Measurements from ENCODE around the gene CHTF18. TPM values are rescaled to one million over a fixed set of nuclear protein-coding genes. Genes with fewer than 3 reads are reported as not detected.

The CHTF18 gene
- total and polyA plus RNA-seq, 2 experiments from 2014 or later: 9.7 to 18.1 TPM

GRCh38 chr16:764184-764750 lies 24.2 kb upstream of the CHTF18 start:
- Histone ChIP-seq H3K36me3 (replicated peaks; ENCODE audit: insufficient read depth, low read depth) (no peaks in the 10 kb centered on the region), H4K20me1 (ENCODE audit: insufficient read depth, poor library complexity, severe bottlenecking) (no peaks in the 10 kb centered on the region), H3K4me3 (no peak overlapping the region), H3K9me3 (ENCODE audit: low read depth) (no peaks in the 10 kb centered on the region), H3K27me3 (no peaks in the 10 kb centered on the region), H2AFZ (no peak overlapping the region), H3K4me1 (ENCODE audit: insufficient read depth) (peaks cover 7% of the 10 kb centered on the region), H3K27ac (no peak overlapping the region), H3K79me2 (no peaks in the 10 kb centered on the region), H3K9me2 (replicated peaks; ENCODE audit: insufficient read depth) (no peaks in the 10 kb centered on the region), H3K4me2 (no peak overlapping the region)
- no peak for DNase-seq (ENCODE audit: low spot score)
- no peak for TF ChIP-seq CTCF (IDR thresholded peaks at IDR 0.05; ENCODE audit: poor library complexity)
- no peak for TF ChIP-seq EZH2 (IDR thresholded peaks at IDR 0.05; ENCODE audit: borderline replicate concordance)
- no peak for TF ChIP-seq EZH2phosphoT487 (IDR thresholded peaks at IDR 0.05; ENCODE audit: low read depth, severe bottlenecking, unreplicated experiment)
- WGBS (ENCODE audit: low lambda C conversion rate, missing lambda C conversion rate): 91% methylated on average over 17 of the region's 20 CpGs

GRCh38 chr16:764848-765487 lies 23.5 kb upstream of the CHTF18 start:
- H3K79me2 ChIP-seq: no peaks in the 10 kb centered on the region
- H3K4me3 ChIP-seq: no peak overlapping the region
- no peak for TF ChIP-seq EZH2phosphoT487 (IDR thresholded peaks at IDR 0.05; ENCODE audit: low read depth, severe bottlenecking, unreplicated experiment)
- no peak for TF ChIP-seq EZH2 (IDR thresholded peaks at IDR 0.05; ENCODE audit: borderline replicate concordance)
- TF ChIP-seq CTCF (IDR thresholded peaks at IDR 0.05; ENCODE audit: poor library complexity): no peak
- no peak overlapping the region for H2AFZ ChIP-seq
- no peaks in the 10 kb centered on the region for H3K27me3 ChIP-seq
- H3K27ac ChIP-seq: no peak overlapping the region
- no peaks in the 10 kb centered on the region for H3K9me2 ChIP-seq (replicated peaks; ENCODE audit: insufficient read depth)
- H3K36me3 ChIP-seq (replicated peaks; ENCODE audit: insufficient read depth, low read depth): no peaks in the 10 kb centered on the region
- WGBS (ENCODE audit: low lambda C conversion rate, missing lambda C conversion rate): 92% methylated on average over 32 of the region's 38 CpGs
- DNase-seq (ENCODE audit: low spot score): no peak
- H3K4me2 ChIP-seq: no peak overlapping the region
- H4K20me1 ChIP-seq (ENCODE audit: insufficient read depth, poor library complexity, severe bottlenecking): no peaks in the 10 kb centered on the region
- H3K4me1 ChIP-seq (ENCODE audit: insufficient read depth): peaks cover 7% of the 10 kb centered on the region
- no peaks in the 10 kb centered on the region for H3K9me3 ChIP-seq (ENCODE audit: low read depth)

GRCh38 chr16:765488-765865 lies 22.9 kb upstream of the CHTF18 start:
- Histone ChIP-seq H4K20me1 (ENCODE audit: insufficient read depth, poor library complexity, severe bottlenecking) (no peaks in the 10 kb centered on the region), H3K27me3 (no peaks in the 10 kb centered on the region), H3K36me3 (replicated peaks; ENCODE audit: insufficient read depth, low read depth) (no peaks in the 10 kb centered on the region), H3K9me3 (ENCODE audit: low read depth) (no peaks in the 10 kb centered on the region), H3K4me1 (ENCODE audit: insufficient read depth) (peaks cover 4% of the 10 kb centered on the region), H3K4me3 (no peak overlapping the region), H3K79me2 (no peaks in the 10 kb centered on the region), H3K4me2 (no peak overlapping the region), H3K27ac (no peak overlapping the region), H2AFZ (no peak overlapping the region), H3K9me2 (replicated peaks; ENCODE audit: insufficient read depth) (no peaks in the 10 kb centered on the region)
- no peak for DNase-seq (ENCODE audit: low spot score)
- 94% methylated on average over 29 of the region's 29 CpGs for WGBS (ENCODE audit: low lambda C conversion rate, missing lambda C conversion rate)
- TF ChIP-seq EZH2 (IDR thresholded peaks at IDR 0.05; ENCODE audit: borderline replicate concordance): no peak
- no peak for TF ChIP-seq EZH2phosphoT487 (IDR thresholded peaks at IDR 0.05; ENCODE audit: low read depth, severe bottlenecking, unreplicated experiment)
- TF ChIP-seq CTCF (IDR thresholded peaks at IDR 0.05; ENCODE audit: poor library complexity): no peak
